HUDEP-2 (cell line): ENCODE data around the gene SWI5.
"Not testable (repeated sequence)": the region's sequence is repeated elsewhere in the genome, so short reads cannot be mapped to it uniquely, and the experiment has no call there.

Experiments used
- DNase-seq, 76 experiments: peaks; one replicate each; lab custom pipeline; 2025; ENCODE audit not compliant: unreplicated experiment in 76 of 76; lab: John Stamatoyannopoulos, UW

Gene SWI5

GRCh38 chr9:128275198-128276007, 673 bp upstream of the SWI5 start, which contains the start of gene GOLGA2:
Gene GOLGA2, minus strand, starts transcription at chr9:128276007. Its CDS starts 31 bp downstream, at chr9:128275976.
- peak in 18 of 76 experiments; percentile 41 to 83 (median 74) for DNase-seq

GRCh38 chr9:128276574-128277270, 646 bp downstream of the SWI5 start:
- no peak for DNase-seq

- DNase-seq, result not testable (repeated sequence)
These were observed 3.3 kb downstream of the SWI5 start for GRCh38 chr9:128279088-128280073.

DNA sequence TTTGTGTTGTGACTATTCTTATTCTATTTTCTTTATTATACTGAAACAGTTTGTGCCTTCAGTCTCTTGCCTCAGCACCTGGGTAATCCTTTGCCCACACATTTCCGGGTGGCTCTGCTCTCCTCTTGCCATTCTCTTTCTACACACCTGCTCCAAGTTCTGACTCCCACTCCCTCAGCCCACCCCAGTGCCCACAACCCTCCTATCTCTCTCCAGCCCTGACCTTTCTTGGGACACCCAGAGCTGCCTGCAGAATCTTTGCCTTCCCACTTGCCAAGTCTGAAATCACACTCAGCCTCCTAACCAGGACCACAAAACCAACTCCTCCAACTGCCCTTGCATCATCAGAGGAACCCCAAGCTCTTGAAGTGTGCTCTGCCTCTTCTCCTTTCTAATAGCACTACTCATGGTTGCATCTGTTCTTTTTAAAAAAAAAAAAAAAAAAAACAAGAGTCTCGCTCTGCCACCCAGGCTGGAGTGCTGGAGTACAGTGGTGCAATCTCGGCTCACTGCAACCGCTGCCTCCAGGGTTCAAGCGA, 4.1 kb downstream of the SWI5 start:
- DNase-seq, result no peak

- DNase-seq, result no peak
These were observed 6.4 kb downstream of the SWI5 start for GRCh38 chr9:128282500-128282899.

DNA sequence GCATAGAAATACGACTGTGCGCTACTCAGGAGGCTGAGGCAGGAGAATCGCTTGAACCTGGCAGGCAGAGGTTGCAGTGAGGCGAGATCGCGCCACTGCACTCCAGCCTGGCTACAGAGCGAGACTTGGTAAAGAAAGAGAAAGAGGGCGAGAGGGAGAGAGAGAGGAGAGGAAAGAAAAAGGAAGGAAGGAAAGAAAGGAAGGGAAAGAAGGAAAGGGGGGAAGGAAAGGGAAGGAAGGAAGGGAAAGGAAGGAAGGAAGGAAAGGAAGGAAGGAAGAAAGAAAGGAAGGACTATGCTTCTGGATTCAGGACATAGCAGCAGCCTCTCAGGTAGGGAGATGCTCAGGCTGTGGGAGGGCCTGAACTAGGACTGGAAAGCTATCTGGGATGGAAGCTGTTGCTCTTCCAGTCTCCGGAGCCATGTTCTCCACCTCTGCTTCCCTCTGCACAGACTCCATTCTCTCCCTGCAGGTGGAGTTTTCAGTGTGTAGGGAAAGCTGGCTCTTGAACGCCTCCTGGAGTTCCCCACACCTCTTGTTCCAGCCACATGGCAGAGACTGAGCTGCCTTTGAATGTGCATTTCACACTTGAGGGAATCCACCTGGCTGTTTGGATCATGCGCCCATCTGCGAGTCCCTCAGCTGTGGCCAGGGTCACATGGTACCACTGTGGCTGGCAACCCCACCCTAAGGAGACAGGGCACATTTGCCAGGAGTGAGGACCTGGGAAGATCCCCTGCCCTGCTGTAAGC, 9.1 kb downstream of the SWI5 start:
- DNase-seq, result no peak

DNA sequence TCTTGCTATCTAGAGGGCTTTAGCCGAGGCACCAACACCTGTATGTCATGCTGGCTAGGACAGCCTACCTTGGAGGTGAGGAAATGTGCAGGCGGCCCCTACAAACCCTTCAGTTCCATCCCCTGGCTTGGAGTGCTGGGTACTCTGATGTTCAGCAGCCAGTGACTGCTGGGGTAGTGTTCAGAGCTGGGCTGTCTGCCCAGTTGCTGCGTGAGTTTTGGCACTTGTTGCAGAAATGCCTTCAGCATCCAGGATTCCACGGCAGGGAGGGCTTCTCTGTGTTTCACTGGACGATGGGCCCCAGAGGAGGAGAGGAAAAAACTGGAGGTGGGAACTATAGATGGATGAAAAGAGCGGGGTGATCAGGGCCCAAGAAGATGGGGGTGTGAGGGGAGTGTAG, 10.4 kb downstream of the SWI5 start:
- no peak for DNase-seq

GRCh38 chr9:128288273-128289004, 12.4 kb downstream of the SWI5 start:
- DNase-seq, result no peak

DNA sequence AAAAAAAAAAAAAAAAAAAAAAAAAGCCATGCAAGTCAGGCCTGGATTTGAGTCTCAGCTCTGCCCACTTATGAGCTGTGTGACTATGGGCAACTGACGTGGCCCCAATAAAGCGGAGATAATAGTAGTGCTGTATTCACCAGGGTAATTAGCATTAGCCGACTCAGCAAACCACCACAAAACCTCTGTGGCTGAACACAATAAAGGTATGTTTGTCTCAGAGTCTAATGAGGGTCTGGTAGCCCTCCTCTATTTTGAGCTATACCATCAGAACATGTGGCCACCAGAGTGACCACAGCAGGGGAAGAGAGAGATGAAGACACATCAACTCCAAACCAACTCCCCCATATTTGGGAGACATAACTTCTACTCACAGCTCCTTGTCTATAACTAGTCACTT, 15.9 kb downstream of the SWI5 start:
- no peak for DNase-seq

DNA sequence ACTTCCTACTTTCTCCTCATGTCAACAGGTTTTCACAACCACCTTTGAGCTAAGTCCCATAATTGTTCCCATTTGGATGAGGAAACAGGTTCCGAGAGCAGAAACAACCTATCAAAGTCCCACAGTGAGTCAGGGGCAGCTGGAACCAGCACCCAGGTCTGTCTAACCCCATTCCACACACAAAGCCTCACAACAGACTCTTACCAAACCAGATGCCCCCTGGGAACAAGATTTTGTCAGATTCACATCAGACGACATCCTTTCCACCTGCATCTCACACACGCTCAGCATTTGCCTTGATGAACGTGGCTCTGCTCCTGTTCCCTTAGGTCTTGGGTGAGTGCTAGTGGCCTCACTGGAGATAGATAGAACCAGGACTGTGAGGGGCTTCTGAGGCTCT, 17.0 kb downstream of the SWI5 start:
- DNase-seq, result no peak

DNA sequence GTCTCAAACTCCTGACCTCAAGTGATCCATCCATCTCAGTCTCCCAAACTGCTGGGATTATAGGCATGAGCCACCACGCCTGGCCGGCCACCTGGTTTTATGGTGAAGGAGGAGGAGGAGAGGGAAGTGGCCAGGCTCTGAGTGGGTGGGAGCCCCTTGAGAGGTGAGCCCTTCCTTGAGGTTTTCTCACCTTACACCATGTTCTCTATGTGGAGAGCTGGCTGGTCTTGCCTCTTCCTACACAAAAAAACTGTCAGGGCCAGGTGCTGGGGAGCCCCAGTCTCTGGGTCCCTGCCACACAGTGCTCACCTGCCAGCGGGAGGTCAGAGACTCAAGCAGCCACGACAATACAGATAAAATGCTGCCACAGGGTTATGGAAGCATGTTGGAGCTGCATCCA, 18.1 kb downstream of the SWI5 start:
- DNase-seq, result no peak

DNA sequence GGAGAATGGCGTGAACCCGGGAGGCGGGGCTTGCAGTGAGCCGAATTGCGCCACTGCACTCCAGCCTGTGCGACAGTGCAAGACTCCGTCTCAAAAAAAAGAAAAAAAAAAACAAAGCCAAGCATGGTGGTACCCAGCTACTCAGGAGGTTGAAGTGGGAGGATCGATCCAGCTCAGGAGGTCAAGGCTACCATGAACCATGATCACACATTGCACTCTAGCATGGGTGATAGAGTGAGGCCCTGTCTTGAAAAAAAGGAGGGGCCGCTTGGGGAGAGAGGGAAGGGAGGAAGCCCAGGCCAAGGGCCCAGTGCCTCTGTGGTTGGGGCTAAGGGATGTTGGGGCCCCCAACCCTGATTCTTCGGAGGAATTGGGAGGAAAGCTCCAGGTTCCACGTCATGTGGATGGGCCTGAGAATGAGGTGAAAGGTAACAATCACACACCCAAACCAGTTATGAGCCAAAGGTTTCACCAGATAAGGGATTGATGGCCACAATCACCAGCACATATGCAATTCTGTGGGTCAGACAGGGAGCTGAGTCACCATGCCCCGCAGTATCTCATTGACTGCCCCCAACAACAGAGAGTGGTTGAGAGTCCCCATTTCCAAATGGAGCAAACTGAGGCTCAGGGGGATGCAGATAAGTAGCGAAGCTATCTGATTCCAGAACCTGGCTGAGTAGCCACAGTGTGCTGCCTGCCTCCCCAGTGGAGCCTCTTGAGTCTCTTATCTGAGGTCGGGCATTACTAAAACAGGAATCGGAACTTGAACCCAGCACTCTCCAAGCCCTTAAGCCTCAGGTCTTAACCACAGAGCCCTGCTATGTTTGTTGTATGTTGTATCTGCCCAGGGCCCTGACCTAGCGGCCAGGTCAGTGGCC, 20.5 kb downstream of the SWI5 start:
- peak in 74 of 76 experiments; percentile 9 to 85 (median 56) for DNase-seq

DNA sequence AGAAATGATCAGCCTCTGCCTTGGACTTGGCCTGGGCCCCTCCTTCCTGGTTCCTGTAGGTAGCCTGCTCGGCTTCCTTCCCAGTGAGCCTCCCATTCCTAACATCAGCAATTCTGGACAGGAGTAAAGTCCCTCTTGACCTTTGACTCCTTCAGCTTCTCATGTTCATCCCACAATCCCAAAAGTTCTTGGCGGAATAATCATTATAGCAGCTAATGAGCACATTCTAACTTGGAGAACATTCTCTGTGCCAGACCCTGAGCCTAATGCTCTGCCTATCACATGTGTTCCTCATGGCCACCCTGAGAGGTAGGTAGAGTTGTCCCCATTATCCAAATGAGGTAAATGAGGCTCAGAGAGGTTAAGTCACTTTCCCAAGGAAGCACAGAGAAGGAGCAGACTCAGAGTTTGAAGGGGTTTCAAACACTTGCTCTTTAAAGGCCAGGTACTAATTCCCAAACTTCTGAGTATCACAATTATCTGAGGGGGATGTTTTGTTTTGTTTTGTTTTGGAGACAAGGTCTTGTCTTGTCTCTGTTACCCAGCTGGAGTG, 21.2 kb downstream of the SWI5 start:
- no peak for DNase-seq

DNA sequence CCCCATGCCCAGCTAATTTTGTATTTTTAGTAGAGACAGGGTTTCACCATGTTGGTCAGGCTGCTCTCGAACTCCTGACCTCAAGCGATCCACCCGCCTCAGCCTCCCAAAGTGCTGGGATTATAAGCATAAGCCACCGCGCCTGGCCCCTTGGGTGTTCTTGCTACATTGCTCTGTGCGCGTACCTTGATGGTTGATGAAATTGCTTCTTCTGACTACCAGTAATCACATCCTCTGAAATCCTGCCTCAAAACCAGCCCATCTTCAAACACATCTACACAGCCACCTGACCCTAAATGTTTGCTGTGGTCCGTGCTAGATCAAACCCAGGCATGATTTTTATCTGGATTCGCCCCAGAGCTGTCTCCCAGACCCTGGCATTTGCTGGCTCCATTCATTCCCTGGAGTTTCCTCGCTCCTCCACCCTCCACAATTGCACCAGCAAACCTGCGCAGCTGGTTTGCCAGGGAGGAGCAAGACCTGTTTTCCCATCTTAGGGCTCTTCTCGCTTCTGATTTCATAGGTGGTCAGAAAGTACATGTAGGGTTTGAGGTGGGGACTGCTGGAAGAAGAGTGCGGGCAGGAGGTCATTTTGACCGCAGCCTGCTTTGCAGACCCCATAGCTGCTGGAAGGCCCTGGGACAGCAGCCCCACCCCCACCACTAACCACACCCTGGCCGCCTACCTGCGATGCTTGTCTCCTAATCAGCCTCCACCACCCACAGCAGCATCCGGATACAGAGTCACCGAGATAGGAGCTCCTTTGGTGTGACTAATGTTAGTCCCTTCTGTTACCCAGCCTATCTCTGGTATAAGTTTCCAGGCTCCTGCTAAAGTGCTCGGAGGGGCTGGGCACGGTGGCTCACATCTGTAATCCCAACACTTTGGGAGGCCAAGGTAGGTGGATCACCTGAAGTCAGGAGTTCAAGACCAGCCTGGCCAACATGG, 22.7 kb downstream of the SWI5 start:
- DNase-seq, result peak in 22 of 76 experiments; percentile 6 to 56 (median 20)

- DNase-seq, result no peak
These were observed 28.3 kb downstream of the SWI5 start for GRCh38 chr9:128304136-128304970.

DNA sequence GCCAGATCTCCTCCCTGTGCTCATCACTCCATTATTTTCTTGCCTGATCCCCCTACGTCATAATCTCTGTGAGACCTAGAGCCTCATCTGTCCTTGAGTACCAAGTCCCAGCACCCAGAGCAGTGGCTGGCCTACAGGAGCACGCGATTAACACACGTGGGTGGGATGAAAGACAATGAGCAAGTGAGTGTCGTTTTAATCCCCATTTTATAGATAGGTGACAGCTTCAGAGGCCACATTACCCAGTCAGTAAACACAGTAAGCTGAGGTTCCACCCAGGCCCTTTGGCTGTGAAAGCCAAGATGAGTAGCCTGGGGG, 28.9 kb downstream of the SWI5 start:
- DNase-seq, result no peak
